ENCODE results near the gene SPATA16. TPM values are rescaled to one million over a fixed set of nuclear protein-coding genes. Genes with fewer than 3 reads are reported as not detected.

SPATA16 gene
- total RNA-seq, 2 donors from 2014 or later, result not detected

- H3K4me1 Mint-ChIP-seq, result no peaks in the 10 kb centered on the region
- H3K27me3 Mint-ChIP-seq, result no peaks in the 10 kb centered on the region
- no peak for DNase-seq
- H3K36me3 Mint-ChIP-seq (ENCODE audit: low read depth), result no peaks in the 10 kb centered on the region
- H3K9me3 ChIP-seq (ENCODE audit: control insufficient read depth, low read length, poor library complexity, severe bottlenecking), result no peaks in the 10 kb centered on the region
- ATAC-seq, result no peak
- no peak overlapping the region for H3K27ac Mint-ChIP-seq
- H3K4me3 Mint-ChIP-seq, result no peak overlapping the region
These were observed 132.1 kb downstream of the SPATA16 start for GRCh38 chr3:173008978-173009377.

GRCh38 chr3:173007079-173007723 lies 133.8 kb downstream of the SPATA16 start:
- no peak for ATAC-seq
- no peak for DNase-seq
- H3K4me1 Mint-ChIP-seq, result no peaks in the 10 kb centered on the region
- no peak overlapping the region for H3K4me3 Mint-ChIP-seq
- no peaks in the 10 kb centered on the region for H3K27me3 Mint-ChIP-seq
- H3K9me3 ChIP-seq (ENCODE audit: control insufficient read depth, low read length, poor library complexity, severe bottlenecking), result no peaks in the 10 kb centered on the region
- no peak overlapping the region for H3K27ac Mint-ChIP-seq
- no peaks in the 10 kb centered on the region for H3K36me3 Mint-ChIP-seq (ENCODE audit: low read depth)

- Mint-ChIP-seq H3K4me1 (no peaks in the 10 kb centered on the region), H3K27me3 (no peaks in the 10 kb centered on the region)
- no peak for ATAC-seq
These were observed 135.0 kb downstream of the SPATA16 start for GRCh38 chr3:173006006-173006405.

GRCh38 chr3:173004681-173005080 lies 136.4 kb downstream of the SPATA16 start:
- no peak overlapping the region for H3K4me3 Mint-ChIP-seq
- no peaks in the 10 kb centered on the region for H3K9me3 ChIP-seq (ENCODE audit: control insufficient read depth, low read length, poor library complexity, severe bottlenecking)
- ATAC-seq, result no peak
- no peaks in the 10 kb centered on the region for H3K36me3 Mint-ChIP-seq (ENCODE audit: low read depth)
- no peaks in the 10 kb centered on the region for H3K27me3 Mint-ChIP-seq
- no peak for DNase-seq
- no peak overlapping the region for H3K27ac Mint-ChIP-seq
- no peaks in the 10 kb centered on the region for H3K4me1 Mint-ChIP-seq

More at GRCh38 chr3:173006006-173006405, 135.0 kb downstream of the SPATA16 start:
- Mint-ChIP-seq H3K4me3 (no peak overlapping the region), H3K27ac (no peak overlapping the region), H3K36me3 (ENCODE audit: low read depth) (no peaks in the 10 kb centered on the region)
- no peaks in the 10 kb centered on the region for H3K9me3 ChIP-seq (ENCODE audit: control insufficient read depth, low read length, poor library complexity, severe bottlenecking)
- DNase-seq, result no peak

- H3K9me3 ChIP-seq (ENCODE audit: control insufficient read depth, low read length, poor library complexity, severe bottlenecking), result no peaks in the 10 kb centered on the region
- Mint-ChIP-seq H3K36me3 (ENCODE audit: low read depth) (no peaks in the 10 kb centered on the region), H3K27ac (no peak overlapping the region), H3K27me3 (no peaks in the 10 kb centered on the region), H3K4me3 (no peak overlapping the region), H3K4me1 (no peaks in the 10 kb centered on the region)
- no peak for DNase-seq
- ATAC-seq, result no peak
These were observed 137.1 kb downstream of the SPATA16 start for GRCh38 chr3:173003956-173004355.

GRCh38 chr3:173003471-173003870 lies 137.6 kb downstream of the SPATA16 start:
- Mint-ChIP-seq H3K4me1 (no peaks in the 10 kb centered on the region), H3K36me3 (ENCODE audit: low read depth) (no peaks in the 10 kb centered on the region), H3K27me3 (no peaks in the 10 kb centered on the region), H3K27ac (no peak overlapping the region), H3K4me3 (no peak overlapping the region)
- no peak for DNase-seq
- no peak for ATAC-seq
- H3K9me3 ChIP-seq (ENCODE audit: control insufficient read depth, low read length, poor library complexity, severe bottlenecking), result no peaks in the 10 kb centered on the region

GRCh38 chr3:173001622-173002021 lies 139.4 kb downstream of the SPATA16 start:
- H3K9me3 ChIP-seq (ENCODE audit: control insufficient read depth, low read length, poor library complexity, severe bottlenecking), result peaks cover 3% of the 10 kb centered on the region
- DNase-seq (no peak), ATAC-seq (no peak)
- Mint-ChIP-seq H3K36me3 (ENCODE audit: low read depth) (no peaks in the 10 kb centered on the region), H3K27me3 (no peaks in the 10 kb centered on the region), H3K4me3 (no peak overlapping the region), H3K4me1 (no peaks in the 10 kb centered on the region), H3K27ac (no peak overlapping the region)

- no peak for DNase-seq
- ATAC-seq, result no peak
- no peaks in the 10 kb centered on the region for H3K36me3 Mint-ChIP-seq (ENCODE audit: low read depth)
- no peak overlapping the region for H3K4me3 Mint-ChIP-seq
- H3K9me3 ChIP-seq (ENCODE audit: control insufficient read depth, low read length, poor library complexity, severe bottlenecking), result peaks cover 3% of the 10 kb centered on the region
- H3K27me3 Mint-ChIP-seq, result no peaks in the 10 kb centered on the region
- H3K27ac Mint-ChIP-seq, result no peak overlapping the region
- H3K4me1 Mint-ChIP-seq, result no peaks in the 10 kb centered on the region
These were observed 140.5 kb downstream of the SPATA16 start for GRCh38 chr3:173000553-173000952.

GRCh38 chr3:172993412-172993811 lies 147.6 kb downstream of the SPATA16 start:
- peaks cover 3% of the 10 kb centered on the region for H3K9me3 ChIP-seq (ENCODE audit: control insufficient read depth, low read length, poor library complexity, severe bottlenecking)
- Mint-ChIP-seq H3K4me1 (no peaks in the 10 kb centered on the region), H3K36me3 (ENCODE audit: low read depth) (no peaks in the 10 kb centered on the region), H3K4me3 (no peak overlapping the region), H3K27me3 (no peaks in the 10 kb centered on the region), H3K27ac (no peak overlapping the region)
- DNase-seq (no peak), ATAC-seq (no peak)

GRCh38 chr3:172991424-172991996 lies 149.5 kb downstream of the SPATA16 start:
- no peaks in the 10 kb centered on the region for H3K27me3 Mint-ChIP-seq

GRCh38 chr3:172989373-172989772 lies 151.7 kb downstream of the SPATA16 start:
- Mint-ChIP-seq H3K4me1 (no peaks in the 10 kb centered on the region), H3K4me3 (no peak overlapping the region), H3K36me3 (ENCODE audit: low read depth) (no peaks in the 10 kb centered on the region), H3K27ac (no peak overlapping the region), H3K27me3 (peaks cover 7% of the 10 kb centered on the region)
- no peaks in the 10 kb centered on the region for H3K9me3 ChIP-seq (ENCODE audit: control insufficient read depth, low read length, poor library complexity, severe bottlenecking)
- DNase-seq, result no peak
- no peak for ATAC-seq

More at GRCh38 chr3:172991424-172991996, 149.5 kb downstream of the SPATA16 start:
- H3K36me3 Mint-ChIP-seq (ENCODE audit: low read depth), result no peaks in the 10 kb centered on the region
- no peak overlapping the region for H3K27ac Mint-ChIP-seq
- H3K9me3 ChIP-seq (ENCODE audit: control insufficient read depth, low read length, poor library complexity, severe bottlenecking), result no peaks in the 10 kb centered on the region
- ATAC-seq (no peak), DNase-seq (no peak)
- no peak overlapping the region for H3K4me3 Mint-ChIP-seq
- H3K4me1 Mint-ChIP-seq, result no peaks in the 10 kb centered on the region

- Mint-ChIP-seq H3K27me3 (peaks cover 8% of the 10 kb centered on the region), H3K4me3 (no peak overlapping the region), H3K27ac (no peak overlapping the region), H3K4me1 (no peaks in the 10 kb centered on the region), H3K36me3 (ENCODE audit: low read depth) (no peaks in the 10 kb centered on the region)
- DNase-seq (no peak), ATAC-seq (no peak)
- no peaks in the 10 kb centered on the region for H3K9me3 ChIP-seq (ENCODE audit: control insufficient read depth, low read length, poor library complexity, severe bottlenecking)
These were observed 153.8 kb downstream of the SPATA16 start for GRCh38 chr3:172987273-172987672.

GRCh38 chr3:172984914-172985313 lies 156.1 kb downstream of the SPATA16 start:
- ATAC-seq, result no peak
- H3K4me1 Mint-ChIP-seq, result no peaks in the 10 kb centered on the region
- DNase-seq, result no peak
- H3K27me3 Mint-ChIP-seq, result peaks cover 8% of the 10 kb centered on the region
- H3K4me3 Mint-ChIP-seq, result no peak overlapping the region
- H3K9me3 ChIP-seq (ENCODE audit: control insufficient read depth, low read length, poor library complexity, severe bottlenecking), result no peaks in the 10 kb centered on the region
- no peaks in the 10 kb centered on the region for H3K36me3 Mint-ChIP-seq (ENCODE audit: low read depth)
- no peak overlapping the region for H3K27ac Mint-ChIP-seq

GRCh38 chr3:172982736-172983364 lies 158.2 kb downstream of the SPATA16 start:
- H3K27ac Mint-ChIP-seq, result no peak overlapping the region
- H3K27me3 Mint-ChIP-seq, result peaks cover 8% of the 10 kb centered on the region
- H3K4me1 Mint-ChIP-seq, result no peaks in the 10 kb centered on the region
- DNase-seq (no peak), ATAC-seq (no peak)
- H3K9me3 ChIP-seq (ENCODE audit: control insufficient read depth, low read length, poor library complexity, severe bottlenecking), result no peaks in the 10 kb centered on the region
- H3K36me3 Mint-ChIP-seq (ENCODE audit: low read depth), result no peaks in the 10 kb centered on the region
- no peak overlapping the region for H3K4me3 Mint-ChIP-seq
